Esophagus muscularis mucosa (tissue), 4 donors: ENCODE data around the gene ALKBH5.

Experiments
- CTCF ChIP-seq, 3 experiments: fragments of 200-600 bp in 2 of 3; fragments of 450-650 bp in 1 of 3; sonication (generic) in 2 of 3; IDR thresholded peaks; one replicate each; pipeline ENCODE4 v1.5.1; 2017 to 2019; ENCODE audit warnings: antibody characterized with exemption in 3 of 3, mild to moderate bottlenecking in 2 of 3, moderate library complexity in 1 of 3
- EP300 ChIP-seq: sonication (generic); formaldehyde crosslinking; IDR thresholded peaks from one replicate; pipeline ENCODE4 v1.6.1; 2017; ENCODE audit warnings: antibody characterized with exemption
- POLR2A ChIP-seq: fragments of 450-650 bp; IDR thresholded peaks from one replicate; pipeline ENCODE4 v1.6.1; 2017; ENCODE audit warnings: antibody characterized with exemption, moderate library complexity, mild to moderate bottlenecking, low read depth
- POLR2AphosphoS5 ChIP-seq, 2 donors: sonication (generic); formaldehyde crosslinking; IDR thresholded peaks; one replicate each; pipeline ENCODE4 v1.6.1; 2017; ENCODE audit warnings: antibody characterized with exemption in 2 of 2

DNA sequence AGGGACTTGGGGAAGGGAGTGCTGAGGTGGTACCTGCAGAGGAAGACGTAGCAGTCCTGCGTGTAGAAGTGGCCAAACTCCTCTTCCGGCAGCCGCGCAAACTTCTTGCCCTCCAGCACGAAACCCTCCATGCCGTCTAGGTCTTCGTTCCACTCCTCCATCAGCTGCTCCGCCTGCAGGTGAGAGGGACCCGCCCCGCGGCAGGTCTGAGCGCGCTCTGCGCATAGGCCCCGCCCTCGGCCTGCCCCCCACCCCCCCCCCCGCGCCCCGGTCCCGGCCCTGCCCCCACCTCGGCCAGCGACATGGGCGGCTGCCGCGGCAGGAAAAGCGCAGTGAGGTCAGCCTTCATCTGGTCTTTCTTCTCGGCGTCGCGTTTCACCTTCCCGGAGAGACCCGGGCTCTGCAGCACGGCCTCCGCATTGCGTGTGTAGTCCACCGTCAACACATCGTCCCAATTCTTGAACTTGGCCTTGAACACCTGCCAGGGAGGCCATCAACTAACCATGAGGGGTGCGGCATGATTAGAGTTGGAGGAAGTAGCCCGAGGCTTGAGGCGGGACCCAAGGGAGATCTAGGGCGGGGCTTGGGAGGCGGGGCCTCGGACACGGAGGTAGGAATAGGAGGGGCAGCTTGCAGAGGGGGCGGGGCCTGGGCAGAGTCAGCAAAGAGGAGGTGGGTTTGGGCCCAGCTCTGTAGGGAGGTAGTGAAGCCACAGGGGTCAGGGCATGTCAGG is 63.4 kb downstream of the ALKBH5 start:
- TF ChIP-seq CTCF (IDR thresholded peaks at IDR 0.05) (no peak), EP300 (no peak), POLR2A (no peak), POLR2AphosphoS5 (IDR thresholded peaks at IDR 0.05) (peak in 1 of 2 donors; percentile 18)
